22Rv1 (cell line): ENCODE measurements around the gene MGAT3.

ENCODE experiments used
- CTCF ChIP-seq: fragments of 450-650 bp; IDR thresholded peaks from 2 replicates; pipeline ENCODE4 v1.5.1; 2017; ENCODE audit warnings: mild to moderate bottlenecking
- ZFX ChIP-seq: fragments of 450-650 bp; IDR thresholded peaks from 2 replicates; pipeline ENCODE4 v1.6.1; 2017; ENCODE audit warnings: antibody characterized with exemption, borderline replicate concordance

- no peak for TF ChIP-seq CTCF
- no peak for TF ChIP-seq ZFX
Measured at GRCh38 chr22:39422721-39423120, 34.1 kb upstream of the MGAT3 start.
